GM20000 (cell line): ENCODE results near the gene RANBP10.

ENCODE experiments used
- DNase-seq: peaks from one replicate; pipeline ENCODE4 v3.0.0; 2012; ENCODE audit warnings: low spot score
- CTCF ChIP-seq: IDR thresholded peaks from 2 replicates; pipeline ENCODE4 v1.5.1; 2012; ENCODE audit warnings: mild to moderate bottlenecking, control low read depth; ENCODE audit errors: extremely low read depth, missing control alignments

RANBP10 gene

GRCh38 chr16:67846063-67846319 is 39.6 kb upstream of the RANBP10 start:
- TF ChIP-seq CTCF: no peak
- DNase-seq: peak; percentile 19

DNA sequence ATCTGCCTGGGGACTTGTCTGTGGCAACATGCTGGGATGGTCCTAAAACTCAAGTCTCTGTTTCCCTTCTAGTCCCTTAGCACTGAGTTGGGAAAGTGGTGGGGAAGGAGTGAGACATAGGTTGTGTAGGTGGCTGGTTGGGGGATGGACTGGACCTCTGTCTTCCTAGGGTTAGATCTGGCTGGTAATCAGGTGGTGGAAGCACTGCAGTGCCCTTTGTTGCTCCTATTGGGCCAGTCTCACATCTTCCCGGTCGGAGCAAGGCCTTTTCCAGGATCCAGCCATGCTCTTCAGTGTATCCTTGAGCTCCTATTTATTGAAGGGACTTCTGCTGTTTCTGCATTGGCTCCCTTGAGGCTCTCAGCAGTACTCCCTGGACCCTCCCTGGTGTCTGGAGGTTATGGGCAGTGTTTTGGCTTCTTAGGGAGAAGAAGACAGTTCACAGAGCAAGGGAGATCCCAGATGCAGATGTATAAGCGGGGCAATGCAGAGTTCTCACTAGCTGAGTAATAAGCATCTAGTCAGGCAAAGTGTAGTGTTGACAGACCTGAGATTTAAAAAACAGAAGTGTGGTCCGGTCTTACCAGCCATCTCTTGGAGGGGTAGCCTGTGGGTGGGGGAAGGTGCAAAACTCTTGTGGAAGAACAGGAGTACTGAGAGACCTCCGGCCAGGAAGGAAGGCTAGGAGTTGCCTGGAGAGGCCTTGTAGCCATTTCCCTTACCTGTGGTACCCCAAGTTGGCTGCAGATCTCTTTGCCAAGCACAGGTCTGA is 39.1 kb upstream of the RANBP10 start:
- peak; percentile 34 for DNase-seq
- TF ChIP-seq CTCF: no peak

- no peak for DNase-seq
Measured at GRCh38 chr16:67844497-67844896, 38.1 kb upstream of the RANBP10 start.

GRCh38 chr16:67843343-67843765 is 37.0 kb upstream of the RANBP10 start:
- DNase-seq: no peak
- no peak for TF ChIP-seq CTCF

More at GRCh38 chr16:67844497-67844896, 38.1 kb upstream of the RANBP10 start:
- no peak for TF ChIP-seq CTCF

- peak; percentile 74 for DNase-seq
- peak; percentile 45 for TF ChIP-seq CTCF
Measured at GRCh38 chr16:67842509-67843342, 36.4 kb upstream of the RANBP10 start.

- TF ChIP-seq CTCF: peak; percentile 78
- peak; percentile 93 for DNase-seq
Measured at GRCh38 chr16:67841816-67842508, 35.6 kb upstream of the RANBP10 start, which contains the start of gene THAP11. TSS of gene THAP11 (plus strand) at chr16:67842320. CDS start at chr16:67842555, 235 bp downstream.
